22Rv1 (cell line): ENCODE data around the gene ZNF436.

ENCODE experiments used
- ZFX ChIP-seq: fragments of 450-650 bp; IDR thresholded peaks from 2 replicates; pipeline ENCODE4 v1.6.1; 2017; ENCODE audit warnings: antibody characterized with exemption, borderline replicate concordance
- TF ChIP-seq, protein P1 (sequence below): fragments of 450-650 bp; IDR thresholded peaks from 2 replicates; pipeline ENCODE4 v1.5.1; 2017; ENCODE audit warnings: mild to moderate bottlenecking

DNA sequence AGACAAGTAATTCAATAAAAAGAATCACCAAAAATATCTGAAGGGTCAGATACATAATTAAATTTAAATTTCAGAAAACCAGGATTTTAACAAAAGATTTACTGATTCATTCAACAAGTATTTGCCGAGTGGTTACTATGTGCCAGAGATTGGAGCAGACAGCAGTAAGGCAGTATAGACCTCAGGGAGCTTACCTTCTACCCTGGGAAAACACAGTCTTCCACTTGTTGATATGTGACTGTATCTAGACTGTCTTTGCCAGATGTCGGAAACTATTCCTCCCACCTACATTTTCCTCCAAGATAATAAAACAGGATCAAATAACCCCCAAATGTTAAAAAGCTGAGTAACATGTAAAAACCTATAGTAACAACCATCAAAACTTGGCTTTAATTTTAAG, 31.8 kb downstream of the ZNF436 start:
- TF ChIP-seq, protein P1, sequence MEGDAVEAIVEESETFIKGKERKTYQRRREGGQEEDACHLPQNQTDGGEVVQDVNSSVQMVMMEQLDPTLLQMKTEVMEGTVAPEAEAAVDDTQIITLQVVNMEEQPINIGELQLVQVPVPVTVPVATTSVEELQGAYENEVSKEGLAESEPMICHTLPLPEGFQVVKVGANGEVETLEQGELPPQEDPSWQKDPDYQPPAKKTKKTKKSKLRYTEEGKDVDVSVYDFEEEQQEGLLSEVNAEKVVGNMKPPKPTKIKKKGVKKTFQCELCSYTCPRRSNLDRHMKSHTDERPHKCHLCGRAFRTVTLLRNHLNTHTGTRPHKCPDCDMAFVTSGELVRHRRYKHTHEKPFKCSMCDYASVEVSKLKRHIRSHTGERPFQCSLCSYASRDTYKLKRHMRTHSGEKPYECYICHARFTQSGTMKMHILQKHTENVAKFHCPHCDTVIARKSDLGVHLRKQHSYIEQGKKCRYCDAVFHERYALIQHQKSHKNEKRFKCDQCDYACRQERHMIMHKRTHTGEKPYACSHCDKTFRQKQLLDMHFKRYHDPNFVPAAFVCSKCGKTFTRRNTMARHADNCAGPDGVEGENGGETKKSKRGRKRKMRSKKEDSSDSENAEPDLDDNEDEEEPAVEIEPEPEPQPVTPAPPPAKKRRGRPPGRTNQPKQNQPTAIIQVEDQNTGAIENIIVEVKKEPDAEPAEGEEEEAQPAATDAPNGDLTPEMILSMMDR, result no peak
- no peak for TF ChIP-seq ZFX
